ENCODE measurements around the gene RSF1.

The RSF1 gene

DNA sequence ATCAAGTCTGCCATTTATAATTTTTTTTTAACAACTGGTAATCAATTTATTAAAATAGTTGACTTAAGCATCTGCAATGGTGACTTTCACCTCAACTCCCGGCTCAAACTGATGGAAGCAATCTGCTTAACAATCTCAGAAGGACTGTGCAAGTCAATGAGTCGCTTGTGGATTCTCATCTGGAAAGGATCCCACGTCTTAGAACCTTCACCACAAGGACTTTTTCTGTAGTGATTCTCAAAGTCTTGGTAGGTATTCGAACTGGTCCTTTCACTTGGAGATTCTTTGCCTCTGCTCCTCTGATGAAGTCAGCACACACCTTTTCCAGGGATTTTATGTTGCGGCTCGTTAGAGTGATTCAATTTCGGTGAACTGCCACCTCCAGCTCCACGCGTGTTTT lies 7.3 kb downstream of the RSF1 start:
- no peak for DNase-seq (ENCODE audit: low spot score)

DNA sequence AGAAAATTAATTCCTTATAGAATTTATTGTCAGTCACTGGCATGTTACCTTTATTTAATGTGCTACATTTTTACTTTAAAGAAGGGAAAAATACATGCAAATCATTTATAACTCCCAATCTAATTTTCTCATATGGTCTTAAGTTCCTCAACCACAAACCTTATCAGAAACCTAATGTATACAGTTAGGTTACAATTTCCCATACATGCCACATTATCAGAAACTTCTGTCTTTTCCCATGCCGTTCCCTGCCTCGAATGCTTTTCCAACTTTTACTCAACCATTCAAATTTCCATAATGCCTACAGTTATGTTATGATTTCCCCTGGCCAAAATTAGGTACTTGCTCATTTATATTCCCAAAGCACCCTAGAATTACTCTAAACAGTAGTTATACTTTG lies 13.5 kb downstream of the RSF1 start:
- no peak for DNase-seq (ENCODE audit: low spot score)

DNA sequence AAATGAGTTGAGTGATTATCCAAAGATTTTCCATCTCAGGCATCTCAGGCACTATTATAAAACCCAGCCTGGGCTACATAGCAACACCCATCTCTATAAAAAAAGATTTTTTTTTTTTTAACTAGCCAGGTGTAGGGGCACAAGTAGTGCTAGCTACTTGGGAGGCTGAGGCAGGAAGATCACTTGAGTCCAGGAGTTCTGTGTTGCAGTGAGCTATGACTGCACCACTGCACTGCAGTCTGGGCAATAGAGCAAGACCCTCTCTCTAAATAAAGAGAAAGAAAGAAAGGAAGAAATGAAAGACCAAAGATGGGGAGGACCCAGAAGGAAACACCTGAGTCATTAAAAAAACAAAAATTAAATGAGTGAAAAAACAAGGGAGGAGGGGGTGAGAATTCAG lies 14.1 kb downstream of the RSF1 start:
- no peak for DNase-seq (ENCODE audit: low spot score)

DNA sequence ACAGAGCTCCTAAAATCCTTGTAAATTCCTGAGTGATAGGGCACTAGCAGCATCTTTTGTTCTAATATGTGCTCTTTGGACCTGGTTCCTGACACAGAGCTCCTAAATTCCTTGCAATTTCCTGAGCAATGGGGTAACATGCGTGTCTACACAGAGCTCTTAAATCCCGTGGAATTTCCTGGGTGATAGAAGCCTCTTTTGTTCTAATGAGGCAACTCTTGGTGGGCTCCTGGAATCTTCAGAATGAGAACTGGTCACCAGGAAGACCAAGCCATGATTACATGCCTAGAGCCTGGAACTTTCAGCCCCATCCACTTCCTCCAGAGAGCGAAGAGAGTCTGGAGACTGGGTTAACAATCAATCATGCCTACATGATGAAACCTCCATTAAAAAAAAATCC lies 19.0 kb downstream of the RSF1 start:
- no peak for DNase-seq (ENCODE audit: low spot score)

DNA sequence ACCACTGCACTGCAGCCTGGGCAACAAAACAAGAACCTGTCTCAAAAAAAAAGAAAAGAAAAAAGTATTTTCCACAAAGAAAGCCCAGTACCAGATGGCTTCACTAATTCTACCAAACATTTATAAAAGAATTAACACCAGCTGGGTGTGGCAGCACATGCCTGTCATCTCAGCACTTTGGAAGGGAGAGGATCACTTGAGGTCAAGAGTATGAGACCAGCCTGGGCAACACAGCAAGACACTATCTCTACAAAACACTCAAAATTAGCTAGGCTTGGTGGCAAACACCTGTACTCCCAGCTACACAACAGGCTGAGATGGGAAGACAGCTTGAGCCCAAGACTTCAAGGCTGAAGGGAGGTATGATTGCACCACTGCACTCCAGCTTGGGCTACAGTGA lies 20.1 kb downstream of the RSF1 start:
- DNase-seq (ENCODE audit: low spot score) = no peak

DNA sequence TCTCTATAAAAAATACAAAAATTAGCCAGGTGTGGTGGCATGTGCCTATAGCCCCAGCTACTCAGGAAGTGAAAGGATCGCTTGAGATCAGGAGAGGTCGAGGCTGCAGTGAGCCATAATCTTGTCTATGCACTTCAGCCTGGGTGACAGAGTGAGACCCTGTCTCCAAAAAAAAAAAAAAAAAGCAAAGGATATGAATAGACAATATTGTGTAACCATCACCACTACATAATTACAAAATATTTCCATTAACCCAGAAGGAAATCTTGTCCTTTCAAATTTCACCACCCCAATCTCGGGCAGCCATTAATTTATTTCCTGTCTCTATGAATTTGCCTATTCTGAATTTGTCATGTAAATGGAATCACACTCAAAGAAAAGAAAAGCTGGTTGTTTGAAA lies 21.2 kb downstream of the RSF1 start:
- DNase-seq (ENCODE audit: low spot score) = no peak

DNA sequence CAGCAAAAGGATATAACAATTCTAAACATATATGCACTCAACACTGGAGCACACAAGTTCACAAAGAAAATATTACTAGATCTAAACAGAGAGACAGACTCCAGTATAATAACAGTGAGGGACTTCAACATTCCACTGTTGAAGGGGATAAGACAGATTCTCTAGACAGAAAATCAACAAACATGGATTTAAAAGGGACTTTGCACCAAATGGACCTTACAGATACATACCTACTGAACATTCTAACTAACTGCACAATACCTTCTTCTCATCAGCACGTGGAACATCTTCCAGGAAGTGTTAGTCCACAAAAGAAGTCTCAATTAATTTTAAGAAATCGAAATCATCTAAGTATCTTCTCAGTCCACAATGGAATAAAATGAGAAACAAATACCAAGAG lies 26.6 kb downstream of the RSF1 start:
- DNase-seq (ENCODE audit: low spot score) = no peak

DNA sequence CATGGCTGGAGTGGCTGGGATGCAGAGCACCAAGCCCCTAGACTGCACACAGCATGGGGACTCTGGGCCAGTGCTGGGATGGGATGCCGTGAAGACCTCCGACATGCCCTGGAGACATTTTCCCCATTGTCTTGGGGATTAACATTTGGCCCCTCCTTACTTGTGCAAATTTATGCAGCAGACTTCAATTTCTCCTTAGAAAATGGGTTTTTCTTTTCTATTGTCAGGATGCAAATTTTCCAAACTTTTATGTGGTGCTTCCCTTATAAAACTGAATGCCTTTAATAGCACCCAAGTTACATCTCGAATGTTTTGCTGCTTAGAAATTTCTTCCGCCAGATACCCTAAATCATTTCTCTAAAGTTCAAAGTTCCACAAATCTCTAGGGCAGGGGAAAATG lies 29.2 kb downstream of the RSF1 start:
- DNase-seq (ENCODE audit: low spot score) = no peak

DNA sequence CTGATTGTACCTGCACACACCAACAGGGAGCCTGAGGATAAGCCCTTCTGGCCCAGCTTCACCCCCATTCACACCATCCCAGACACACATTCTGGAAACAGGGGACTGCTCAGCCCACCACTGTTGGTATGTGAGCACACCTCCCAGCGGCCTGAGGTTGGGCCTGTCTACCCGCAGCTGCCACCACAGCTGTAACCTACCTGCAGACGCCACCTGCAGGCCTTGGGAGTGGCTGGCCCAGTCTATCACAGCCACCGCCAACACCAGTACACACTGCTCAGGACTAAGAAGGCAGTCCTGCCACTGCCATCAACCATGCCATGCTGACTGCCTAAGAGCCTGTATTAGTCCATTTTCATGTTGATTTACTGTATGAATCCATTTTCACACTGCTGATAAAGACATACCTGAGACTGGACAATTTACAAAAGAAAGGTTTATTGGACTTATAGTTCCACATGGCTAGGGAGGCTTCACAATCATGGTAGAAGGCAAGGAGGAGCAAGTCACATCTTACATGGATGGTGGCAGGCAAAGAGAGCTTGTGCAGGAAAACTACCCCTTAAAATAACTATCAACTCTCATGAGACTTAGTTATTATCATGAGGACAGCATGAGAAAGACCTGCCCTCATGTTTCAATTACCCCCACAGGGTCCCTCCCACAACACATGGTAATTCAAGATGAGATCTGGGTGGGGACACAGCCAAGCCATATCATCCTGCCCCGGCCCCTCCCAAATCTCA lies 30.6 kb downstream of the RSF1 start:
- no peak for DNase-seq (ENCODE audit: low spot score)

DNA sequence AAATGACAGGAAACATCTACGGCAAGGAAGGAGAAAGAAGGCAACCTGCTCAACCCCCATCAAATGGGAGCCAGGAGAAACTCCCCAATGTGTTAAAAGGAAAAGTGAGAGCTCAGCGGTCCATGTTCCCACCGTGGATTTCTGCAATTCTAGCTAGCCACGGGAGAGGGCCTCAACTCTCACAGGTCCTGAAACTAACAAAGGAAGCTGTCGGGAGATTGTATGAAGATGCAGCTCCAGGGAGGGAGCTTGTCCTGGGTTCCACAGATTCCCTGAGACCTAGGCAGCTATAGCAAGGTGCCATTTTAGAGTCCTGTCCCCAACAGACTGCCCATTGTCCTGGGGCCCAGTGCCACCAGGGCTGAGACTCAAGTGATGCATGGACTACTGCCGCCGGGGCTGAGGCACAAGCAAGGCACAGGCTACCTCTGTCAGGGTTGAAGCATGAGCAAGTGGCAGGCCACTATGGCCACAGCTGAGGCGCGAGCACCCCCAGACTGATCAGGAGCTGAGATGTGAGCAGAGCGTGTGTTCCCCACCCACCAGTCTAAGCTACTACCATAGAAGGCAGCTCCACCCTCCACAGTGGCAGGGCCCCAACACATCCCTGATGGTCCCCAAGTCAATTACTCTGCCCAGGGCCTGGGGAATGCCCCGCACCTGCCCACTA lies 31.3 kb downstream of the RSF1 start:
- DNase-seq (ENCODE audit: low spot score) = no peak

DNA sequence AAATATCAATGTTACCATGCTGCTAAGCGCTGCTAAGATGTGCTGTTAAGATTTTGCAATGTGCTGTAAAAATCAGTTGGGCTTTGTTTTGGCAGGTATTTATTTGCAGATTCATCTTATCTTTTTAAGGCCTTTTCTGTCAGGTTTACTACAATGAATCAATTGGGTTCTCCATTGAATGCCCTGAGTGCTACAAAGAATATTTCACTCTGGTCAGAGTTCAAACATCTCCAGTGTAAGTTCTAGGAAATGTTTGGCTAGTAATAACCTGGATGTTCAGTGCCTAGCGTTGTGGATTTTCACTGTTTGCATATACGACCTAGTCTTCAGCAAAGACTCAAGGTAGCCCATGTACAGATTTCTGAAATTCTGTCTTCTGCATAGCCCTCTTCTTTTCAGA lies 36.0 kb downstream of the RSF1 start:
- DNase-seq (ENCODE audit: low spot score) = no peak

DNA sequence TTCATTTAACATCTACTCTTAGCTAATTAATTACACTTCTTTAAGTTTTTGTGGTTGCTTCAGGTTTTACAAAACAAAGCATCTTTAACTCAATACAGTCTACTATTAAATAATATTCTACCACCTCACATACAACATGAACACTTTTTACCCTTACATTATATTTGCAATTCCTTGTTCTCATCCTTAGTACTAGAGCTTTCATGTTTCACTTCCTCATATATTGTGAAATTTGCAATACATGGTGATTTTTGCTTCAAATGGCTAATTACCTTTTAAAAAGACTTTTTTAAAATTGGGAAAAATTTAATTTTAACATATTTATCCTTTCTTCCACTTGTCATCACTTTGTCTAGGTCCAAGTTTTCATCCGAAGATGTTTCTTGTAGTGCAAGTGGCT lies 37.5 kb downstream of the RSF1 start:
- no peak for DNase-seq (ENCODE audit: low spot score)

DNA sequence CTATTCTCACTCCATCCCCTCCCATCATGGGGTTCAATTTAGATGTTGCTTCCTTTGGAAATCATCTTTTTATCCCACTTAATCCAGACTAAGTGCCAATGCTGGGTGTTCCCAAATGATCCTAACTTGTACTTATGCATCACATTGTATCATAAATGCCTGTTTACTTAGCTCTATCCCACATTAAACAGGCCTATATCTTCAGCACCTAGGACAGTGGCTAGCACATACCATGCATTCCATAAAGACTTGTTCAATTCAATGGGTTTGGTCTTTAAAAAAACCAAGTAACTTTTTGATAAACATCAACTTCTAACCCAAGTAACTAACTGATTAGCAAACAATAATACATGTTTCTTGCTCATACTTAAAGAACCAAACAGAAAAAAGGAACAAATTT lies 40.6 kb downstream of the RSF1 start:
- DNase-seq (ENCODE audit: low spot score) = no peak

DNA sequence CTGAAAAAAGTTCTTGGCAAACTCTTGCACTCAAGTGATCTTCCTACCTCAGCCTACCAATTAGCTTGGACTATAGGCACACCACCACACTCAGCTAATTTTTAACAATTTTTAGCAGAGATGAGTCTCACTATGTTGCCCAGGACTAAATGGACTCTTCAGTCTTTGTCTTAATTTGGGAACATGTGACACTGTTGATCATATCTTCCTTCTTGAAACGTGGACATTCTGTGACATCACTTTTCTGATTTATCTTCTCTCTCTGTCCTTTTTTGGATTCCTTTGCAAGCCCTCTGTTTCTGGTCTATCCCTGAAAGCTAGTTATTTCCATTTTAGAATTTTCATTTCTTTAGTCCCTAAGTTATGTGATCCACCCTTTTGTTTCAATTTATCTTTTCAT lies 42.0 kb downstream of the RSF1 start:
- DNase-seq (ENCODE audit: low spot score) = no peak

DNA sequence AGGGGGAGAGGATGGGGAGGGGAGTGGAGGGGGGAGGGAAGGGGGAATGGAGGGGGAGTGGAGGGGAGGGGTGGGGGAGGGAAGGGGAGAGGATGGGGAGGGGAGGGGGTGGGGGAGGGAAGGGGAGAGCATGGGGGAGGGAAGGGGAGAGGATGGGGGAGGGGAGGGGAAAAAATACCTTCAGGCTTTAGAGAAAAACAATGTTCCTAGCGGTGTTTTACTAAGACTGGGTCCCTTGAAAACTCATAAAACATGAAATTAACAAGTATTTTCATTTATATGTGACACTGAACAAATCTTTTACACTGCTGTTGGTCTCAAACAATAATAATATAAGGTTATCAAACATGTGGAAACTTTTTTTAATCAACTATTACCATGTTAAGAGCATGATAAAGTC lies 42.4 kb downstream of the RSF1 start:
- DNase-seq (ENCODE audit: low spot score) = no peak

DNA sequence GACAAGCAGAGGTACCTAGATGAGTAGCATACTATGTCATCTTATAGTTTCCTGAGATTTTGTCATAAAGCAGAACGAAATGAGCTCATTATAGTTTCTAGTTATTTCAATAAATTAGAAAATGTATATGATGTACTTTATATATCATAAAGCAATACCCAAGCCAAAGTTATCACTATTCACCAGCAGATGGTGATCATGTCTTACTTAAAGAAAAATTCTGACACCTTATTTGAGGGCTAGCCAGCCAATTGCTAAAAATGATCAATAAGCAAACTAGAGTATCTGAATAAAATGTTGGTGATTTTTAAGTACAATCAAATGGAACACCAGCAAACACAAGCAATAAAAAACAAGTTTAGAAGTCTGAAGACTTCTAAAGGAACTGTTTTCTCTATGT lies 44.1 kb downstream of the RSF1 start:
- no peak for DNase-seq (ENCODE audit: low spot score)

DNA sequence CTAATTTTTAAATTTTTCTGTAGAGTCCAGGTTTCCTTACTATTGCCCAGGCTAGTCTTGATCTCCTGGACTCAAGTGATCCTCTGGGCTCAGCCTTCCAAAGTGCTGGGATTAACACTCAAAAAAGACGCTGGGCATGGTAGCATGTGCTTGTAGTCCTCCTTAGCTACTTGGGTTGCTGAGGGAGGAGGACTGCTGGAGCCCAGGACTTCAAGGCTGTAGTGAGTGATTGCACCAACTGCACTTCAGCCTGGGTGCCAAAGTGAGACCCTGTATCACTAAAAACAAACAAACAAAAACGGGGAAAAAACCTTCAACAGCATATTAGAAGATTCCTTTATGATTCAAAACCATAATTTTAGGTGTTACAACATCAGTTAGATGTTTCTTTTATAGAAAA lies 44.6 kb downstream of the RSF1 start:
- DNase-seq (ENCODE audit: low spot score) = no peak

DNA sequence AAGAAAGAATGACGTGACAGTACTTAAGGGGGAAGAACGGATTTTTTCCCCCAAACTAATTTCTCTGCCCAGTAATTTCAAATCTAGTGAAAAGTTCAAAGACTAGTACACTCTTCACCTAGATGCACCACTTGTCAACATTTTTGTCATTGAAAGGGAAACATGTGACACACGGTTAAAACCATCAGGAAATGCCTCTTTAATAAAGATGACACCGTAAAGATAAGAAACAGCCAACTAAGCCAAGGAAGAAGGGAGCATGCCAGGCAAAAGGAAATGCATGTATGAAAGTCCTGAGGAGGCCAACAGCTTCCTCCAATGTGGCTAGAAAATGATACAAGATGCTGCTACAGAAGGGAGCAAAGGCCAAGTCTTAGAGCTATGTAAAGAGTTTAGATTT lies 49.4 kb downstream of the RSF1 start:
- no peak for DNase-seq (ENCODE audit: low spot score)

DNA sequence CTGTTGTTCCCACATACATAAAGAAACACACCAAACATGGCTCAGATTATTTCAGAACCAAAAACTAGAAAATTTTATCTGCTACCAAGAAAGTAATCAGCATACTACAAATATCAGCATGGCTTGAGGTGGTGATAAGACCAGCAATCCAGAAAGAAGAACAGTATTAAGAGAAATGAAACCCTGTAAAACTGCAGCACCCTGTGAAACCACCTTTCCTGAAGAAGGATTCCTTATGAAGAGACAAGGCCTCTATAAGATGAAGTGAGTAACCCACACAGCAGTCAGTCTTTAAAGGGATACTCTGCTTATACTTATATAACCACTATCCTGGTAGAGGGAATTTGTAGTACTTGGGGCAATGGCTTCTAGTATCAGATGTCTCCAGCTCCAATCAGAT lies 49.9 kb downstream of the RSF1 start:
- DNase-seq (ENCODE audit: low spot score) = no peak

DNA sequence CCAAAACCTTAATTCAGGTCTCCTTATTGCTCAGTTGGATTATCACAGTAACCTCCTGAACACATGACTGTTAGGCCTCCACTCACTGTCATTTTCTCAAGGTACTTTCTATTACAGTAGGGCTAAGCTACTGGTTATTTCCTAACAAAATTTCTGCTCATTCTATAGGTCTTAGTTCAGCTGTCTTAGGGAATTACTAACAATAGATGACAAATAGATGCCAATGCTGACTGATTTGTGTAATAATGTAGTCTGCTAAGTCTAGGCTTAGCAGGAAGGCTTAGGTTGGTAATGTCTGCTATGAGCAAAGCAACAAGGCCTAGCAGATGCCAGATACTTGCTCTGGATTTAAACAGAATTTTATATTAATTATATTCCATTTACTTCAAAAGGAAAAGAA lies 58.1 kb downstream of the RSF1 start:
- no peak for DNase-seq (ENCODE audit: low spot score)

DNA sequence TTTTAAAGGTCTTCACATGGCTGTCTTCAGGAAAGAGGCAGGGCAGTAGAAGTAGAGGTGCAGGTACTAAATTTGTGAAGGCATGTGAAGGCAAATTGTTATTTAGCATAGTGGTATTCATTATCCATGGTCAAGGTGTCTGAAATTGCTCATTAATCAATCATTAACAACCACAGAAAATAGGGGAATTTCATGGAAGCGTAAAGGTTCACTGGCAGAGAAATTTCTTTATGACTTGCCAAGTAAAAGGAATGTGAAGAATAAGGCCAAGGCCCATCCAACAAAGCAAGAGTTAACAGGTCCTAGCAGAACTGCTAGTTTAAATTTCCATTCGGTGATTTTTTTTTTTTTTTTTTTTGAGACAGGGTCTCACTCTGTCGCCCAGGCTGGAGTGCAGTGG lies 59.0 kb downstream of the RSF1 start:
- no peak for DNase-seq (ENCODE audit: low spot score)

DNA sequence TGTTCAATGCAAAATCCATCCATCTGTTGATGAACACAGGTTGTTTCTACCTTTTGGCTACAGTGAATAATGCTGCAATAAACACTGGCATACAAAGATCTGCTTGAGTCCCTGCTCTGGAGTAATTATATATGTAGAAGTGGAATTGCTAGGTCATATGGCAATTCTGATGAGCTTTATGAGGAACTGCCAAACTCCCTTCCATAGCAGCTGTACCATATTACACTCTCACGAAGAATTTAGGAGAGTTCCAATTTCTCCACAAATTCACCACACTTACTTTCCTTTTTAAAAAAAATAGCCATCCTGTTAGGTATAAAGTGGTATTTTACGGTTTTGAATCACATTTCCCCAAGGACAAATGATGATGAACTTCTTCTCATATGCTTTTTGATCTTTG lies 62.2 kb downstream of the RSF1 start:
- no peak for DNase-seq (ENCODE audit: low spot score)

DNA sequence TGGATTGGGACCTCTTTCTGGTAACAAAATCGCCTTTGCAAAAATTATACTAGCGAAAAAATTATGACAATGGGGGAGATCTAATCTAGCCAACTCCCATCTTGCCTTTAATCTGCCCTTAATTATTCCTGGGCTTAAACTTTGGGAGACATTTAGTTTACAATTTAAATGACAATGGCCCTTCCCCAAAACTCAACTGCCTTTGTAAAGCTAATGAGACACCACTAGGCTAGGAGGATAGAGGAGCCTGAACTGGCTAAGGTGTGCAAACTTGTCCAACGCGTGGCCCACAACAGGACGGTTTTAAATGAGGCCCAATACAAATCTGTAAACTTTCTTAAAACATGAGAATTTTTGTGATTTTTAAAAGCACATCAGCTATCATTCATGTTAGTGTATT lies 67.3 kb downstream of the RSF1 start:
- DNase-seq (ENCODE audit: low spot score) = no peak

DNA sequence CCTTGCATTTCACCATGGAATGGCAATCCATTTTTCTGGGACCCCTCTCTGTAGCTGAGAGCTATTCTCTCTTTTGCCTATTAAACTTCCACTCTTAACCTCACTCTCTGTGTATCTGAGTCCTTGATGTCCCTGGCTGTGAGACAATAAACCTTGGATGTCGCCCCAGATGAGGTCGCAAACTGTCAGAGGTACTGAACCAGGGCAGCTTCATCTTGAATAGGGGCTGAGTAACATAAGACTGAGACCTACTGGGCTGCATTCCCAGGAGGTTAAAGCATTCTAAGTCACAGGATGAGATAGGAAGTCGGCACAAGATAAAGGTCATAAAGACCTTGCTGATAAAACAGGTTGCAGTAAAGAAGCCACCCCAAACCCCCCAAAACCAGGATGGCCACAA lies 68.0 kb downstream of the RSF1 start:
- no peak for DNase-seq (ENCODE audit: low spot score)

All from globus pallidus (tissue), 1 donor.